Measurements from ENCODE around the gene INTS3. TPM values are rescaled to one million over a fixed set of nuclear protein-coding genes. Genes with fewer than 3 reads are reported as not detected.

INTS3 gene
- total RNA-seq, 1 experiment from 2014 or later, result 34.6 TPM

DNA sequence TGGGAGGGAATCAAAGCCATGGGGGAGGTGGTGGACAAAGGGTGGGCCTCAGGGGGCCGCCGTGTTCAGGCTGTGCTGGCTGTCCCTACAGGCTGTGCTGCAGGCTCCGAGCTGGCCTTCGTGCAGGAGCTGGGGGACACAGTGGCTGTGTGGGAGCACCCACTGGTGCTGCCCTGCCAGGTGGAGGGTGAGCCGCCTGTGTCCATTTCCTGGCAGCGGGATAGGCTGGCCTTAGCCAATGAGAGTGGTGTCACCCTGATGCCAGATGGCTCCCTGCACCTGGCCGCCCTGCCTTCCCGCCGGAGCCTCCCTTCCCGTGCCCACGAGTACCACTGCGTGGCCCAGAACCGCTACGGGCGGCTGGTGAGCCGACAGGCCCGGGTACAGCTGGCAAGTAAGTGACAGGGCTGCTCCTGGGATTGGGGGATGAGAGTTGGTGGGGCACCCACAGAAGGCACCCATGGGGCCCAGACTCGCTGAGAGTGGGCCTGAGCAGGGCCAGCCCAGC is 67.5 kb downstream of the INTS3 start:
- no peak for DNase-seq (ENCODE audit: low read depth)

DNA sequence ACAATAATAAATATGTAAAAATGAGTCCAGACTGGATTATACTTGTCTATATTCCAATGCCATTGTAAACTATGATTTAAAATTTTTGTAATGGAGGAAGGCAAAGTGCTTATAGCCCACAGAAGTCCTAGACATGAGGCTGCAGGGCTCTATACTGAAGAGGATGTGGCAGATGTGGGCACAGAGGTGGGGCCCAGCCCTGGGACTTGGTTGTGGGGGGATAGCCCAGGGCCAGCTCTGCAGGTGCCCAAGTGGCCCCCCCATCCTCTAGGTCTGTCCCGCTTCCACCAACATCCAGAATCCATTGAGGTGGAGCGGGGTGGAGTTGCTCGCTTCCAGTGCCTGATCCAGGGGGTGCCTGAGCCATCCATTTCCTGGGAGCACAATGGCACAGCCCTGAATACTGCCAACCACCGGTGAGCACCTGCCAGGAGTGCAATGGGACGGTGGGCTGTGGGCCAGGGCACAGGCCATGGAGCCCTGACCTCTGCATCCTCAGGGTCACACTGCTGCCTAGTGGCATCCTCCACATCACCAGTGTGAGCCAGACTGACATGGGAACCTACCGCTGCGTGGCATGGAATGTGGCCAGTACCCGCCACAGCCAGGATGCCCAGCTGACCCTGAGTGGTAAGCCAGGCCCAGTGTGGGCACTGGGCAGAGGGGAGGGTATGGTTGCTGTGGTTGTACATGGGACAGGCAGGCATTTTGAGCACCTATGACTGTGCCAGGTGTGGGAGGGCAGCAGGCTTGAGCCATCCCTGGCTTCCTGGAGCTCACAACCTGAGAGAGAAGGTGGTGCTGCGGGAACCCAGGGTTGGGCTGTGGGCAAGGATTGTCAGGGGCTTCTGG is 68.3 kb downstream of the INTS3 start:
- DNase-seq (ENCODE audit: low read depth), result no peak

DNA sequence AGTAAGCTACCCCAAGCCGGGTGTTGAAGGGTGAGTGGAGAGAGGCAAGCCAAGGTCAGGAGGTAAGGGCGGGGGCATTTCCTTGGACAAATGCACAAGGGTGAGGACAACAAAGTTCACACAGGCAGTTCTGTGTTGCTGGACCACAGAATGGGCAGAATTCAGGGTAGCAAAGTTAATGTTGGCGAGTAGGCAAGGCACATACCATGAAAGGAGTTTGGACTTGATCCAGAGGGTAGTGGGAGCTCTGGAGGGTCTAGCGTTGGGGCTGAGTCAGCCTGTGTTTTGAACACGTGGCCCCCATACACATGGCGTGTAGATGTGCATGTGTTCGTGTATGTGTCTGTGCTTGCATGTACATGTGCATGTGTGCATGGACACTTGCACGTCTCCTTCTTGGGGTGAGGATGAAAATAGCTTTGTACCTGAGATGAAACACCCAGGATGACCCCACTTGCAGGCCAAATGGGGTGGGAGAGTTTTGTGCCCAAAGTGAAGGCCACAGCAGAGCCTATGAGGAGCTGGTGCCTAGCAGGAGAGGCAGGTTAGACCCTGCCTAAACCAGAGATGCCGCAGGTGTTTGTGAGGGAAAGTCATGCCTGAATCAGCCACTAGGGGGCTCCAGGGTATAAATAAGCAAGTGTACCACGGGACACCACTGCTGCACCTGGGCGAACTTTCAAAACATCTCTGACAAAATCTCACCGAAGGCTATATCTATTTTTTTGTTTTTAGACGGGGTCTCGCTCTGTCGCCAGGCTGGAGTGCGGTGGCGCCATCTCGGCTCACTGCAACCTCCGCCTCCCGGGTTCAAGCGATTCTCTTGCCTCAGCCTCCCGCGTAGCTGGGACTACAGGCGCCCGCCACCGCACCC is 69.2 kb downstream of the INTS3 start:
- DNase-seq (ENCODE audit: low read depth), result peak; percentile 61

DNA sequence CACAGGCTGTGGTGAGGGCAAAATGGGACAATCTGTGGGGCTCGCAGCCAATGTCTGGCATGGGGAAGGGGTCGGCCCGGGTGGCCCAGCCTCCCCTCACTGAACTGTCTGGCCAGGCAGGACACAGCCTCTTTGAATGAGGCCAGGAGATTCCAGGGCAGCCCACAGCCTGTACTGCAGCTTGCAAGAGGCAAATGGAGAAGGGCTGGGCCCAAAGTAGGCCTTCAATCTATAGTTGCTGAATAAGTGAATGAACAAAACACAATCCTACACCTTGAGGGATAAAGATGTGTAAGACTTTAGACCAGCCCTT is 70.6 kb downstream of the INTS3 start:
- no peak for DNase-seq (ENCODE audit: low read depth)

DNA sequence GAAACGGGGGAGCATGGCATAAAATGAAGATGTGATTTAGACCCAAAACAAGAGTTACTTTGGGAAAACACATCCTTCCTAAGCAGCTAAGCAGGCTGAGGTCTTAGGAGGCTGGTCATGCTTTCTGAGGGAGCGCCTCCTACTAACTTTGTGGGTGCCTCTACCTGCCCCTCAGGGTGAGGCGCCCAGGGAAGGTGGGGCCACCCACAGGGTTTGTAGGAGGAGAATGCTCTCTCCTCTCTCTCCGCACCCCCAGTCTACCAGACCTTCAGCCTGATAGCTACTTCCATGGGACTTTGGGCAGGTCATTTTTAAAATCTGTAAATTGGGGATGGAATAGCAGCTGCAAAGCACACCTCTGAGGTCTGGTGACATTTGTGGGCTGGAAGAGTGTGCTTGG is 71.2 kb downstream of the INTS3 start:
- no peak for DNase-seq (ENCODE audit: low read depth)

DNA sequence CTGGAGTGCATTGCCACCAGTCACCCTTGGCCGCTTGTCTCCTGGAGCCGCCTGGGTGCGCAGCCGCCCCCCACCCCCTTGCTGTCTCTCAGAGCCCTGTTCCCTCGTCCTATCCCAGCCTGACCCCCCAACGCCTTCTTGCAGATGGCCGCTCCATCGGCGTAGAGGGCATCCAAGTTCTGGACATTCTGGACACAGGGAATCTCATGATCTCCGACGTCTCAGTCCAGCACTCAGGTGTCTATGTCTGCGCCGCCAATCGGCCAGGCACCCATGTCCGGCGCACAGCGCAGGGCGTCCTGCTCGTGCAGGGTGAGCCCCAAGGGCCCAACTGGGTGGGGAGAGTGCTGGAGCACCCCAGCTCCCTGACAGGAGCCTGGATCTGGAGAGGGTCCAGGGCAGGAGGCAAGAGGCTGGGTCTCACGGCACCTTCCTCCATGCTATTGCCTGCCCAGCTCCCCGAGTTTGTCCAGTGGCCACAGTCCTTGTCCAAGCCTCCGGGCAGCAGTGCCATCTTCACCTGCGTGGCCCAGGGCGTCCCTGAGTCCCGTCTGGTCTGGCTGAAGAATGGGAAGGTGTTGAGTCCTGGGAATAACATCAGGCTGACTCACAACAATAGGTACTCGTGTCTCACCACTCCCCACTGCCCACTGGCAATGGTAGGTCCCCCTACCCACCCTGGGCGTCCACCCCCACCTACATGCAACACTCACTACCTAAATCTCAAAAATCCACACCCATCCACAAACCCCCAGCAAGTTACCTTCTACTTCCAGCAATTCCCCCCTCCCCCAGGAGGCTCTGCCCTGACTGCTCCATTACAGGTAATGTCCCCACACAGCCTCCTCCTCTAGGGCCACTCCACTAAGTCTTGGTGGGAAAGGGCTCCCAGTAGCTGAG is 72.0 kb downstream of the INTS3 start:
- no peak for DNase-seq (ENCODE audit: low read depth)

DNA sequence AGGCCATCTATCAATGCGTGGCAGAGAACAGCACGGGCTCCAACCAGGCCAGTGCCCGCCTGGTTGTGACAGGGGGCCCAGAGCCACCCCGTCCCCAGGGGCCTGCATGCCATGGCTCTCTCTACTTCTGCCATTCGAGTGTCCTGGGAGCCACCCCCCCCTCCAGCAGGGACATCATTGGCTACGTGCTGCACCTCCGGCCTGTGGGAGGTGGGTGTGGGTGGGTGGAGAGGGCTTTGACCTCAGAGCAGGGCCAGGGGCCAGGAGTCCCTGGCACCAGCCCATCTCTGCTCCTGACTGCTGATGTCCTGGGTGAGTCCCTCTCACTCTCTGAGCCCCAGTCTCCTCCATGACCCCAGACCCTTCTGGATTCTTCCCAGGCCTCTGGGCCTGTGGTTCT is 72.7 kb downstream of the INTS3 start:
- no peak for DNase-seq (ENCODE audit: low read depth)

DNA sequence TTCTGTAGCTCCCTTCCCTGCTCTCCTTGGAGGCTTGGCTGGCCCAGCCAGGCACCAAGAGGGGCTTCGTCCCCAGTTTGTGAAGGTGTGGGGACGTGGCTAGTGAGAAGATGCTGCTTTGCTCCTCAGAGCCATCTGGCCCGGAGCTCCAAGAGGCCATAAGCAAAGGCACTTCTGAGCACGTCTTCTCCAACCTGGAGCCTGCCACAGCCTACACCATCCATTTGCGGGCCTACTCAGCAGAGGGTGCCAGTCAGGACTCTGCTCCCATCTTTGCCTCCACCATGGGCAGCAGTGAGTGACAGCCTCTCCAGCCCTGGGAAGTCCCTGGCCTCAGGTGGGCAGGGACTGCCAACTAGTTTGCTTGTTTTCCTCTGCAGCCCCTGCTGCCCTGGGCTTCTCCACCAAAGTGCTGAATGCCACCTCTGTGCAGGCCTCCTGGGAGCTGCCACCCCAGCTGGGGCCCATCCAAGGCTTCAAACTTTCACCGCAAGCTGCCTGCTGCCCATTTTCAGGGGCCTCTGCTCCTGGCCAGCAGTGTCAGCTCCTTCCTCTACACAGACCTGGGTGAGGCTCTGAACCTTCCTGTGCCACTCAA is 73.3 kb downstream of the INTS3 start:
- DNase-seq (ENCODE audit: low read depth), result no peak

DNA sequence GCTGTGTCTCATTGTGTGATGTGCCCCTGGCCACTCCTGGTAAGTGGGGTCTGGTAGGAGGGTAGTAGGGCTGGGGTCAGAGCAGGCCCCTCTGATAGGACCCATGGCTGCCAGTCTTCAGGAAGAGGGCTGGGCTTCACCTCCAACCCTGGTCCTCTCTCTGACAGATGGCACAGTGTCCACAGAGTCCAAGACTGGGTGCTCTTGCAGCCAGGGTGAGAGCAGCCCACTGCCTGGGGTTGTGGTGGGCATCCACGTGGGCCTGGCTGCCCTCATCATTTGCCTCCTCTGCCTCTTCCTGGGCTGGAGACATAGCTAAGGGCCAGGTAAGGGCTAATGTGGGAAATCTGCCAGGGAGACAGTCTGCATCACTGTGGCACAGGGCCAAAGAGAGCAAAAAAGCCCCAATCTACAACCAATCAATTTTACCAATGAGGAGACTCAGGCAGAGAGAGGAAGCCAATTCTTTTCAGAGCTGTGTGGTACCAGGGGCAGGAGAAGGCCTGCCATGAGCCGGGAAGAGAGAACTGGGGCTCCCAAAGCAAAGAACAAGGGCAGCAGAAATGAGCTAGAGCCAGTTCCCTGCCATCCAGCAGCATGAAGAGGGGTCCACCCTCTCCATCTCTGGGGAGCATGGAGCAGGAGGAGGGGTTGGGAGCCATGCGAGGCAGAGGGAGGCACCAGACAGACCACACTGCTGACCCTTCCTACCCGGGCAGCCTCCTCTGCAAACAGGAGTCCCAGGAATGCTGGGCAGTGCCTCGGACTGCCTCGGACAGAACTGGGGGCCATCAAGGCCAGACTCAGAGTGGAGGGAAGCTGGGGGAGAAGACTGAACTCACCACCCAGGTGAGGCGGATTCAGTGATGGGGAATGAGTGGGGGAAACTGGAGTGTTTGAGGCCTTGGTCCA is 74.2 kb downstream of the INTS3 start:
- no peak for DNase-seq (ENCODE audit: low read depth)

DNA sequence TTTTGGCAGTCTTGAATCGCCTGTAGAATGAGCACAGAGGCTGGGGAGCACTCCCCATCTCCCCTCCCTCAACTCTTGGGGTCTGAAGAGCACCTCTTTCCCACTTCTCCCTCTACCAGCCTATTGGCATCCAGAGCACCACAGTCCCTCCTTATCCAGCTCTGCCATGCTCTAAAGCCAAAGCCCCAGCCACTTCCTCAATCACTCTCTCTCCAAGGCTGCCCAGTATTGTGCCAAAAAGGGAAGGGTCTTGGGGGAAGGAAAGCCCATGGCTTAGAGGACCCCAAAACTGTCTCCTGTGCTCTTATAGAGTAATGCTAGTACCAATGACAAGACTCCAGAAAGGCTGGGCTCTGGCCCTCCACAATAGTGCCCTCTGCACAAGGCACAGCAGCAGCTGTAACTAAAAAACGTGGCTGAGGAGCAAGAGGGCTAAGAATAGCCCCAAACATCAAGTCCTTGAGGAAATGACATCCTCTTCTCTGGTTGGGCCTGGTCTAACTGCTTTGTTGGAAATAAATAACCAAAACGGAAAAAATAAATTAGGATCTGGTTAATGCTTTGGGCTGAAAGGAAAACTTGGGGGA is 75.7 kb downstream of the INTS3 start:
- no peak for DNase-seq (ENCODE audit: low read depth)

DNA sequence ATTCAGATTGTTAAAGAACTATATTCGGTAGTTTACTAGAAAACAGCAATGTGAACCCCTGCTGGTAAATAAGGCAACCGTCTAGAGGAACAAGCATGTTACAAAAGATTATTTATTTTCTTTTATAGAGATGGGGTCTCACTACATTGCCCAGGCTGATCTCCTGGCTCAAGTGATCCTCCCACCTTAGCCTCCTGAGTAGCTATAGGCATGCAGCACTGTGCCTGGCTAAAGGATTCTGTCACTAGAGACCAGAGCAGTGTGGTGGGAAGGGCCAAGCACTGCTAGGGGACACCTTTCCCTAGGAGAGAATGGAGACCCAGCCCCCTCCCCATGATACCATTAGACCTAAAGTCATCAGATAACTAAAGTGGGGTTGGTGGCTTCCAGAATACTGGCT is 76.3 kb downstream of the INTS3 start:
- no peak for DNase-seq (ENCODE audit: low read depth)

DNA sequence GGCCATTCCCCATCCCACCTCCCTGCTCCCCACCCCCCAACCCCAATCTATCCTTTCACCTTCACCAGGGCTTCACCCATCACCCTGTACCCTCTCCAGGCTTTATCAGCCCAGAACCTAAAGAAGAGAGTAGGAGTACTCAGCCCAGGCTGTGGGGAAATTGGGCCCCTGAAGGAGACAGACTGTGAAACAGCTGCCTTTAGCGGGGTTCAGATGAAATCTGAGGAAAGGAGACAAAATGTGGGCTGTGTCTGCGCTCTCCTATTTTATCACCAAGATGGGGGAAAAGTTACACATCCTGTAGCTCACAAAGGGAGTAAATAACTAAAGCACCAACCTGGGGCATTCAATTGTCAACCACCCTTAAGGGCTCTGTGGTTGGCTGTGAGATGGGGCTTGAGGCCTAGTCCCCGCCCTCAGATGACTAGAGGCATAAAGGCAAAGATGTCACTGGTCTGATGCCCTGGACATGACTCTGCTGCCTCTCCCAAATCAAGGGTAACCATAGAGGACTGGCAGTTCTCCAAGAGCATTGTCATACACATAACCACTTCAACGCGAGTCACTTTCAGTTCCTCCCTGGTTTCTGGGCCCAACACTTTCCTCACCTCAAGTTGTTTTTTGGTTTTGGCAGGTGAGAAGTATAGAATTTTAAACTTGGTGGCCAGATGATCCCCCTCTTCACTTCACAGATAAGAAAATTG is 77.3 kb downstream of the INTS3 start:
- DNase-seq (ENCODE audit: low read depth), result peak; percentile 76

DNA sequence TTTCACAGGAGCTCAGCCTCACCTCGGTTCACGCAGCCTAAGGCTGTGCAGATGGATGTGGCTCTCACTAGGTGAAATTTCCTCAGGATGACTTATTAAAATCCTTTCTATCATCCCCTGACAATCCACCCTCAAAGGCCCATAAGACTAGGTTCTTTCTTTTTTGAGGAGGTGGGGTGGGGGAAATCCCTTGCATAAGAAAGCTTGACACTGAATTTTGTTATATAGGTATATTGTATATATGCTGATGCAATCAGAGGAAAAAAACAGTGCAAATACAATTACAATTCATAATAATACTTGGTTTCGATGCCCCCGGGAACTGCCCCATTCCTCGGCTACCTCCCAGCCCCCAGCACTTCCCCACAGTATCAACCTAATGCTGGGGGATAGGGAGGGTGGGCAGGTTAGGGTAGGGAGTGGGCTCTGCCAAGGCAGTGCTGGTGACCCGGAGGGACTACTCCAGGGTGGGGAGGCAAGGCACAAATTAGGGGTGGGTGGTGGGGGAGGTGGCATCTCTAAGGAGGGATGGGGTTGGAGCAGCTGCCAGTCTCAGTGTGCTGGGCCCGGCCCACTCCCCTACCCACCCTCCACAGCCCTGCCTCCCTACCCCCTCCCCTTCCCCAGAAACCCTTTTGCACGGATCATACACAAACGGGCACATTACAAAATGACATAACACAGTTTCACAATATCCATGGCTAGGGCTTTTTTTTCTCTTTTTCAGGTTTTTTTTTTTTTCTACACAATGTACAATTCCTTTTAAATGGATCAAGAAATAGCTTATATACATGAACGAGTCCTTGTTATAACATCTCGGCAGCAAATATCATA is 78.3 kb downstream of the INTS3 start:
- DNase-seq (ENCODE audit: low read depth), result no peak

DNA sequence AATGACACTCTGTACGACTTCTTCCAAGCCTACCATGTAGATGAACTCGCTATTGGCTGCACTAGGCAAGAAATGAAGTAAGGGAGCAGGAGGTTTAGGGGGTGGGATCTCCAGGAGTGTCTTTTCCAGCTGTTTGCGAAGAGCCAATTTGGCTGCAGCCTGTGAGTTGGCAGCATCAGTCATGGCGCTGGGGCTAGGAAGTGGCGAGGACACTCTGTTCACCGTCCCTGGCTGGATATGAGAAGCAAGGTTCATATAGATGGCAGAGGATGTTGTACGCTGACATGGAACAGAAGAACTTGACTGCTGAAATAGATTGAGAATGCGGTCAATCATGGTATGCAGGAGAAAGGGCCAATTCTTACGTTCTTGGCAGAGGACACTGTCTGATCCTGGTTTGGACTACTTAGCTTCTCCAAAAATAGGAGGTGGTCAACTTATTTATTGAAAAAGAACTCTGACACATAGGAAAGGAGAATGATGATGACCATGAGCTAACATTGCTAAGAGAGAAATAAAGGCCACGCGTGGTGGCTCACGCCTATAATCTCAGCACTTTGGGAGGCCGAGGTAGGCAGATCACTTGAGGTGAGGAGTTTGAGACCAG is 88.5 kb downstream of the INTS3 start:
- DNase-seq (ENCODE audit: low read depth), result no peak

DNA sequence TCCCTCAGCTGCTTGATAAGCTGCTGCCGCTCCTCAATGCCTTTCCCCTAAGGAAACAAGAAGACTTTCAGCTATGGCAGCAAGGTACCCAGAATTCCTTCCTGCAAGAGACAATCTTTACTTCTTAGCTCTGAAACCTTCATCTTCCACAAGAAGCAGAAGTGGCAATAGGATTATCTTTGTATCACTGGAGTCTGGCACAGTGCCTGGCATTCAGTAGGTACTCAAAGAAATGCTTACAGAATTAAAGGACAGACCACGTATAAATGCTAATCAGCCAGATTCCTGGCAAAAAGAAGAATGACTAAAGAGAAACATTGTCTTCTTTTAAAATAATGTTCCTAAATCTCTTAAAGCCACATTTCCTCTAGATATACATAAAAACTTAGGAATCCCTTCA is 91.0 kb downstream of the INTS3 start:
- DNase-seq (ENCODE audit: low read depth), result no peak

Data from Daoy (cell line).